PFSK-1 (cell line): ENCODE data around the gene PDE6H.

Source experiments
- FOXP2 ChIP-seq: optimal IDR thresholded peaks from 2 replicates; pipeline ENCODE3; 2011; ENCODE audit warnings: borderline replicate concordance, control low read depth, inconsistent platforms; ENCODE audit not compliant: insufficient read depth; ENCODE audit errors: extremely low read length, extremely low read depth
- POLR2AphosphoS5 ChIP-seq: IDR thresholded peaks from 2 replicates; pipeline ENCODE4 v1.6.1; 2012; ENCODE audit warnings: low read depth, mild to moderate bottlenecking, control low read depth, low read length, moderate library complexity
- REST ChIP-seq, 2 experiments: IDR thresholded peaks; 2 replicates each; pipeline versions ENCODE4 v1.6.1 to v1.8.0; 2011 to 2012; ENCODE audit warnings: low read depth in 2 of 2, low read length in 2 of 2, control low read depth in 1 of 2, inconsistent platforms in 1 of 2, mild to moderate bottlenecking in 1 of 2, moderate library complexity in 1 of 2; ENCODE audit not compliant: insufficient read depth in 1 of 2
- SIN3A ChIP-seq: IDR thresholded peaks from 2 replicates; pipeline ENCODE4 v1.6.1; 2012; ENCODE audit warnings: mild to moderate bottlenecking, low read length, moderate library complexity, borderline replicate concordance; ENCODE audit not compliant: insufficient read depth
- TAF1 ChIP-seq: IDR thresholded peaks from 2 replicates; pipeline ENCODE4 v1.6.1; 2012; ENCODE audit warnings: low read length, control low read depth, borderline replicate concordance; ENCODE audit not compliant: insufficient read depth

- TF ChIP-seq SIN3A (no peak), POLR2AphosphoS5 (no peak), TAF1 (no peak), REST (IDR thresholded peaks at IDR 0.05; ENCODE audit: insufficient read depth in 1 of 2, low read depth in 2 of 2, low read length in 2 of 2) (no peak), FOXP2 (no peak)
These were observed 10.0 kb upstream of the PDE6H start for GRCh38 chr12:14962797-14963196.
